Colonic mucosa (tissue), 4 donors: ENCODE results near the gene YPEL3. TPM values are rescaled to one million over a fixed set of nuclear protein-coding genes. Genes with fewer than 3 reads are reported as not detected.

Experiments
- DNase-seq: peaks from one replicate; pipeline ENCODE4 v3.0.0-alpha.2; 2020
- H3K27ac ChIP-seq: fragments of 200-600 bp; one replicate; pipeline ENCODE4 v1.8.0; 2021
- H3K27me3 ChIP-seq: fragments of 200-600 bp; one replicate; pipeline ENCODE4 v1.8.0; 2021
- H3K36me3 ChIP-seq: fragments of 200-600 bp; one replicate; pipeline ENCODE4 v1.8.0; 2021
- H3K4me1 ChIP-seq: fragments of 200-600 bp; one replicate; pipeline ENCODE4 v1.8.0; 2021; ENCODE audit warnings: mild to moderate bottlenecking
- H3K4me3 ChIP-seq: fragments of 200-600 bp; one replicate; pipeline ENCODE4 v1.8.0; 2021
- H3K9ac ChIP-seq, 2 donors: one replicate each; pipeline ENCODE4 v1.7.0; 2013; ENCODE audit warnings: control low read depth in 2 of 2, low read depth in 2 of 2, low read length in 2 of 2
- H3K9me3 ChIP-seq: fragments of 200-600 bp; one replicate; pipeline ENCODE4 v1.8.0; 2021
- CTCF ChIP-seq: fragments of 200-600 bp; IDR thresholded peaks from one replicate; pipeline ENCODE4 v1.8.0; 2022; ENCODE audit warnings: antibody characterized with exemption, mild to moderate bottlenecking
- intact Hi-C: fragments of 100-400 bp; cut with DNase I; formaldehyde crosslinking; loops from one replicate; pipeline ENCODE4 v1.14.1; 2022
- total RNA-seq, 2 donors: library from RNA; stranded (reverse); fragmentation: NEBNext Ultra II Directional in 1 of 2; extraction: Animal tissue kit (Norgen Biotek cat#: 25700) in 1 of 2; gene quantifications; one replicate each; pipeline ENCODE4 v1.2.1, GENCODE V29; 2021
- donor health status: healthy.
- donor health status: DM: no; HTN: no; CAD: no.
- donor health status: DM: no; HTN: no; CAD: no.

The YPEL3 gene
- total RNA-seq, 2 donors from 2014 or later = 15.5 to 39.2 TPM

GRCh38 chr16:30087181-30087898 lies 8.7 kb downstream of the YPEL3 start:
- intact Hi-C loops = no loop called here
- Histone ChIP-seq H3K9me3 (no peaks in the 10 kb centered on the region), H3K27me3 (no peaks in the 10 kb centered on the region), H3K4me3 (no peak overlapping the region), H3K4me1 (peaks cover 8% of the 10 kb centered on the region), H3K36me3 (peaks cover 14% of the 10 kb centered on the region), H3K9ac (no peak overlapping the region), H3K27ac (no peak overlapping the region)
- no peak for DNase-seq
- TF ChIP-seq CTCF = no peak

- Histone ChIP-seq H3K4me1 (peaks cover 5% of the 10 kb centered on the region), H3K4me3 (no peak overlapping the region), H3K27ac (no peak overlapping the region), H3K27me3 (no peaks in the 10 kb centered on the region), H3K9me3 (no peaks in the 10 kb centered on the region), H3K9ac (peak overlapping the region in 1 of 2 donors; percentile 2), H3K36me3 (peaks cover 14% of the 10 kb centered on the region)
- DNase-seq = no peak
- intact Hi-C loops = no loop called here
- TF ChIP-seq CTCF = no peak
These were observed 9.5 kb downstream of the YPEL3 start for GRCh38 chr16:30086291-30087140.

- Histone ChIP-seq H3K9me3 (no peaks in the 10 kb centered on the region), H3K4me1 (no peaks in the 10 kb centered on the region), H3K27me3 (no peaks in the 10 kb centered on the region), H3K4me3 (no peak overlapping the region), H3K27ac (no peak overlapping the region), H3K36me3 (peaks cover 14% of the 10 kb centered on the region), H3K9ac (no peak overlapping the region)
- no peak for TF ChIP-seq CTCF
- no peak for DNase-seq
- intact Hi-C loops = no loop called here
These were observed 10.2 kb downstream of the YPEL3 start for GRCh38 chr16:30085820-30086219.

GRCh38 chr16:30085247-30085646 lies 10.8 kb downstream of the YPEL3 start:
- Histone ChIP-seq H3K27me3 (no peaks in the 10 kb centered on the region), H3K9me3 (no peaks in the 10 kb centered on the region), H3K36me3 (peaks cover 14% of the 10 kb centered on the region), H3K27ac (no peak overlapping the region), H3K9ac (no peak overlapping the region), H3K4me3 (no peak overlapping the region), H3K4me1 (no peaks in the 10 kb centered on the region)
- TF ChIP-seq CTCF = no peak
- no peak for DNase-seq
- intact Hi-C loops = no loop called here

GRCh38 chr16:30084816-30085159 lies 11.2 kb downstream of the YPEL3 start:
- Histone ChIP-seq H3K36me3 (peaks cover 14% of the 10 kb centered on the region), H3K4me3 (no peak overlapping the region), H3K9me3 (no peaks in the 10 kb centered on the region), H3K9ac (no peak overlapping the region), H3K4me1 (no peaks in the 10 kb centered on the region), H3K27ac (no peak overlapping the region), H3K27me3 (no peaks in the 10 kb centered on the region)
- DNase-seq = no peak
- no peak for TF ChIP-seq CTCF
- intact Hi-C loops = no loop called here
